ENCODE results near the gene ATRN. TPM values are rescaled to one million over a fixed set of nuclear protein-coding genes. Genes with fewer than 3 reads are reported as not detected.

Gene ATRN
- total and polyA plus RNA-seq, 2 of the 8 experiments (the other 6 are each of a cell fraction or from before 2014, with no cell fraction given), result 12.0 to 17.4 TPM

Small RNA genes lying within 50 kb of the gene (small RNA-seq; reads per million reads assigned to genes)
- gene AL353193.1 (ENCODE audit: insufficient read depth), result not detected

Other genes starting within 250 kb of the ATRN start
- gene SLC4A11, start 231.8 kb upstream of the ATRN start, total RNA-seq (2021; fragmentation: NEBNext Ultra II Directional; extraction: Animal tissue kit (Norgen Biotek cat#: 25700)), result 29.1 and 32.3 TPM in 2 replicates
- gene SLC4A11, start 231.8 kb upstream of the ATRN start, polyA plus RNA-seq (2011; rRNA removed), result 11.9 and 20.9 TPM in 2 replicates
- gene DNAAF9, start 63.3 kb upstream of the ATRN start, total RNA-seq (2021; fragmentation: NEBNext Ultra II Directional; extraction: Animal tissue kit (Norgen Biotek cat#: 25700)), result 5.0 and 5.7 TPM in 2 replicates
- gene DNAAF9, start 63.3 kb upstream of the ATRN start, polyA plus RNA-seq (2011; rRNA removed), result 2.6 and 2.7 TPM in 2 replicates
- not detected in 2 replicates for gene GFRA4, start 192.4 kb downstream of the ATRN start, total RNA-seq (2021; fragmentation: NEBNext Ultra II Directional; extraction: Animal tissue kit (Norgen Biotek cat#: 25700))
- gene GFRA4, start 192.4 kb downstream of the ATRN start, polyA plus RNA-seq (2011; rRNA removed), result 0.05 TPM in 1 of 2 replicates, not detected in the other
- 5.7 and 6.0 TPM in 2 replicates for gene ADAM33, start 211.0 kb downstream of the ATRN start, total RNA-seq (2021; fragmentation: NEBNext Ultra II Directional; extraction: Animal tissue kit (Norgen Biotek cat#: 25700))
- gene ADAM33, start 211.0 kb downstream of the ATRN start, polyA plus RNA-seq (2011; rRNA removed), result 4.2 and 7.0 TPM in 2 replicates
- not detected in 2 replicates for gene SIGLEC1, start 241.6 kb downstream of the ATRN start, total RNA-seq (2021; fragmentation: NEBNext Ultra II Directional; extraction: Animal tissue kit (Norgen Biotek cat#: 25700))
- gene SIGLEC1, start 241.6 kb downstream of the ATRN start, polyA plus RNA-seq (2011; rRNA removed), result 0.02 TPM in 2 replicates

Data from H1 (cell line).